Right kidney (tissue), 1 donor: ENCODE data around the gene CLDN14.
A peak's percentile ranks its signal among the peaks of the same experiment; 100 is the strongest.

Experiments used
- DNase-seq: peaks from one replicate; pipeline ENCODE4 v3.0.0-alpha.2; 2016

The CLDN14 gene

DNA sequence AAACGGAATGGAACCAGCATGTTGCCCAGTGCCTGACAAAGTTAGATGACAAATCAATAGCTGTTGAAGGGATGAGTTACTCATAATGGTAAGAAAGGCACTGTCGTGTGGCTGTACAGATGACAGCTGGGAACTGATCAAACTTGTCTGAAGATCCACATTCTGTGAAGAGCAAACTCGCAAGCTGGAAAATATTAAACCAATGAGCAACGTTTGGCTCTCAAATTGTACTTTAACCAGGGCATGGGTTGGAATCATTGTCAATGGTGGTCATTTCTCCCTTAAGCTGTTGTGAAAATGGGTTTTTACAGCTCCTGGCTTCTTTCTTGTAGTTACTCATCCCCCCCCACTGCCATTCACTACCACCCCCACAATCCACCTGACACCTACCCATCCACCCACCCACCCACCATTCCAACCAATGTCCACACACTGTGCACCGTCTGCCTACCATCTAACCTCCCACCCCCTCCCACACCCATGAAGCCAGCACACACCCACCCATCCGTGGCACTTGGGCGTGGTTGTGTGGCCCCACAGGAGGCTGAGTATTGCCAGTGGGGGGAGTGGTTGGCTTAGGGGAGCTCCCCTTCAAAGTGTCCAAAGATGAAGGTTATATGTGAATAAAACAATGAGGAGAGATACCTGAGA lies 46.7 kb downstream of the CLDN14 start:
- no peak for DNase-seq

DNA sequence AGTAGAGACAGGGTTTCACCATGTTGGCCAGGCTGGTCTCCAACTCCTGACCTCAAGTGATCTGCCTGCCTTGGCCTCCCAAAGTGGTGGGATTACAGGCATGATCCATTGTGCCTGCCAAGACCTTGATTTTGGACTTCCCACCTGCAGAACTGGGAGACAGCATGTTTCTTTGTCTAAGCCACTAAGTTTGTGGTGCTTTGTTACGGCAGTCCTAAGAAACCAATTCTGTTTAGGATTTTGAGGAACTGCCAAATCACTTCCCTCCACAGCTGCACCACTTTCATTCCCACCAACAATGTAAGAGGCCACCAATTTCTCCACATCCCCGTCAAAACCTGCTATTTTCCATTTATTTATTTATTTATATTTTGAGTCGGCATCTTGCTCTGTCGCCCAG lies 48.7 kb downstream of the CLDN14 start:
- no peak for DNase-seq

DNA sequence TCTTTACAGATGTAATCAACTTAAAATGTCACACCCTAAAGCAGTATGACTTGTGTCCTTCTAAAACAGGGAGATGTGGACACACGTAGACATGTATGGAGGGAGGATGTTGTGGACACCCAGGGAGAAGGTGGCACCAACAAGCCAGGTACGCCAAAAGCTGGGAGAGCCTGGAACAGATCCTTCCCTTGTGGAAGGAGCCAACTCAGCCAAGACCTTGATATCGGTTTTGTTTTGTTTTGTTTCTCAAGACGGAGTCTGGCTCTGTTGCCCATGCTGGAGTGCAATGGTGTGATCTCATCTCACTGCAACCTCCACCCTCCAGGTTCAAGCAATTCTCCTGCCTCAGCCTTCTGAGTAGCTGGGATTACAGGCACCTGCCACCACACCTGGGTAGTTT lies 49.1 kb downstream of the CLDN14 start:
- DNase-seq = no peak

DNA sequence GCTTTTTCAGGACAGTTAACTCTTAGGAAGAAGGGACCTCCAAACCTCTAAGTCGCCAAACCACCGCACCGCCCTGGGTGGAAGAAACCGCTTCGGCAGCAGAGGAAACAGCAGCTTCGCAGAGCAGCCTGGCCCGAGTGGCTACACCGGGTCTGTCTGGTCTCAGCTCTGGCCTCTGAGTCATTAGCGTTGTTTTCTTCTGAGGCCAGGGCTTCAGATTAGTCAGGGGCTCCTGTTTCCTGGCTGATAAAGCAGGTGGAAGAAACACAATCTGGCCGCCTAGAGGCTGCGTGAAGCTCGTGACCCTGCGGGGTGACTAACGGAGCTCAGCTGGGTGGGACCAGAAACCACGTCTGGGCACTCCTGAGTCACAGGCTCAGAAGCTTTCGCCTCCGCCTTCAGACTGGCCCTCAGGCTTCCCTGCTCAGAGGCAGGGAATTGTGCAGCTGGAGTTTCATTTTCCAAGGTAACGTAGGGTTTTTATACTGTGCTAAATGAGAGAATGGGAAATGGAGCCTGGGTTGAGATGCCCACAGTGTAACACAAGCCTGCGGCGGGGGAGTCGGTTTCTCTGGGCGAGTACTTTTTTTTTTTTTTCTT lies 49.9 kb downstream of the CLDN14 start:
- DNase-seq = peak; percentile 68

DNA sequence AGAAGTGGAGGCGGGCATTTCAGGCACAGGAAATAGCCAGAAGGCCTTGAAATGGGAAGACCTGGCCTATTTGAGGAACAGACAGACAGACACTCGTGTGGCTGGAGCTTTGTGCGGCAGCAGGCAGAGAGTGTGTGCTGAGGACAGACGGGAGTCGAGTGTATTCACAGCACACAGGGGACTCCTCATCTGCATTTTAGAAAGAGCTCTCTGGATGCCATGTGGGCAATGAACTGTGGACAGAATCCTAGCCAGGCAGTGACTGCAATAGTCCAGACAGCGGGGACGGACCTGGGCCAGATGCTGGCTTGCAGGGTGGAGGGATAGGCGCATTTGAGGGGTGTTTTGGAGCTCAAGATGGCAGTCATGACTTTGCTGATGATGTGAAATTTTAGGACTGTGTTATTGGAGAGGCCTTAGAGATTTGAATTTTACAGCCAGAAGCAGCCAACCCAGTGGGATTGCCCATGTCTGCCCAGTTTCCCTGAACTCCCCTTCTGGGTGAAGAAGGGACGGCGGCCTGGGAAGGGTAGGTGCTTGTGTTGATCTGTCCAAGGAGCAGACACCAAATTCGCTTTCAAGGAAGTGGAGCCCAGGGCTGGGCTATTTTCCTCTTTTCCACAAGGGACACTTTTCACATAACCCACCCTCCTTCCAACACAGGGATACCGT lies 51.0 kb downstream of the CLDN14 start:
- no peak for DNase-seq

DNA sequence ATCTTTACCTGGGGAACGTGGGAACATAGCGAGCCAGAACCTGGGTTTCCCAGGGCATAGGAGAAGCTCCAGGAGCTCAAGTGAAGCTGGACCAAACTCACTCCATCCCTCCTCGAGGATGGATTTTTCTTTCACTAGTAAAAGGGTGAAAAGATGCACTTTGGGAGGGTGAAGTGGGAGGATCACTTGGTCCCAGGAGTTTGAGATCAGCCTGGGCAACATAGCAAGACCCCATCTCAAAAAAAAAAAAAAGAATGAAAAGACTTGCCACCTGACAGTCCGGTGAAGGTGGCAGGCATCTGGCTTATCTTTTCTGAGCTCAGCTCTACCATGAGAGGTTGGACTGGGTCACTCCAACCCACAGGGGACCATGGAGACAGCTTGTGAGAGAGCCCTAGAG lies 52.4 kb downstream of the CLDN14 start:
- no peak for DNase-seq

DNA sequence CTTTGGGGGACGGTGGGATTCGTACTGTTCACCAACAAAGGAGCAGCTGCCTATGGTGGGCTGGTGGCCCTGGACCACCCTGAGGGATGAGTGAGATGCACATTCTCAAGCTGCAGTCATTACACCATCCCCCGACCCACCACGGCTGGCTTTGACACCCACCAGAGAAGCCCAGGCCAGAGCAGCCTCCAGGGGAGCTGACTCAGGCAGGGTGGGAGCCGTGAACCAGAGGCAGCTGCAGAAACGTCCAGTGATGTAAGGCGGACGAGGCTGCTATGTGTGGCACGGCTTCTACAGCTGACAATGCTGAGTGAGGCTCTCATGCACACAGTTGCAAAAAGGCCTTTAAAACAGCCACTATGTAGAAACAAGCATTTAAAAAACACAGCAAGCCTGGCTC lies 54.6 kb downstream of the CLDN14 start:
- no peak for DNase-seq

DNA sequence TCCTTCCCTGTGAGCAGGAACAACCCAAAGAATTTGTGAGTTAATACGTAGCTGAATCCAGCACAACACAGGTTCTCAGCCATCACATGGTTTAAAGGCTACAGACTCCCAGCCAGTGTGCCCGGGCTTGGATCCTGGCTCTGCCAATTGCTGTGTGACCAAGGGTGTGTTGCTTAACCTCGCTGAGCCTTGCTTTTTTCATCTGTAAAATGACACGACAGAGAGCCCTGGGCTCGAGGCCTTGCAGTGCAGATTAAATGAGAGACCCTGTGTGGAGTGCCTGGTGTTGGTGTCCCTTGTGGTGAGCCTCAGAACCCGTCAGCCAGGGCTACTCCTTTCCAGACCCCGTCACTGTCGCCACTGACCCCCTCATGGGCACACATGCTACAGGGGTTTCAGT lies 55.3 kb downstream of the CLDN14 start:
- no peak for DNase-seq

DNA sequence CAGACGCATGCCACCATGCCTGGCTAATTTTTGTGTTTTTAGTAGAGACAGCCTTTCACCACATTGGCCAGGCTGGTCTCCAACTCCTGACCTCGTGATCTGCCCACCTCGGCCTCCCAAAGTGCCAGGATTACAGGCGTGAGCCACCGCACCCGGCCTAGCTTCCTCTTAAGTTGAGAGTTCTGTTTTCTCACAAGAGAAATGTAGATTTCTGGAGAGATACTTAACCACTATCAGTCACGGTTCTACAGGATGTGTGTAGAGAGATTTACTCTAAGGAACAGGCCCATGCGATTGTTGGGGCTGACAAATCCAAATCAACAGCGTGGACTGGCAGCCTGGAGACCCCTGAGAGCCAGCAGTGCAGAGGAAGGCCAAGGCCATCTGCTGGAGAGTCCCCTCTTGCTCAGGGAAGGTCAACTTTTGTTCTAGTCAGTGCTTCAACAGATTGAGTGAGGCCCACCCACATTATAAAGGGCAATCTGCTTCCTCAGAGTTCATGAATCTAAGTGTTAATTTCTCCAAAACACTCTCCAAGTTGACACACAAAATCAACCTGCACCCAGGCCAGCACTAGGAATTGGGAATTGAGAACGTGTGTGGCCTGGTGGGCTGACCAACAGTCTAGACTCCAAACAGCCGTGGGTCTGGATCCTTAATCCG lies 56.0 kb downstream of the CLDN14 start:
- no peak for DNase-seq

DNA sequence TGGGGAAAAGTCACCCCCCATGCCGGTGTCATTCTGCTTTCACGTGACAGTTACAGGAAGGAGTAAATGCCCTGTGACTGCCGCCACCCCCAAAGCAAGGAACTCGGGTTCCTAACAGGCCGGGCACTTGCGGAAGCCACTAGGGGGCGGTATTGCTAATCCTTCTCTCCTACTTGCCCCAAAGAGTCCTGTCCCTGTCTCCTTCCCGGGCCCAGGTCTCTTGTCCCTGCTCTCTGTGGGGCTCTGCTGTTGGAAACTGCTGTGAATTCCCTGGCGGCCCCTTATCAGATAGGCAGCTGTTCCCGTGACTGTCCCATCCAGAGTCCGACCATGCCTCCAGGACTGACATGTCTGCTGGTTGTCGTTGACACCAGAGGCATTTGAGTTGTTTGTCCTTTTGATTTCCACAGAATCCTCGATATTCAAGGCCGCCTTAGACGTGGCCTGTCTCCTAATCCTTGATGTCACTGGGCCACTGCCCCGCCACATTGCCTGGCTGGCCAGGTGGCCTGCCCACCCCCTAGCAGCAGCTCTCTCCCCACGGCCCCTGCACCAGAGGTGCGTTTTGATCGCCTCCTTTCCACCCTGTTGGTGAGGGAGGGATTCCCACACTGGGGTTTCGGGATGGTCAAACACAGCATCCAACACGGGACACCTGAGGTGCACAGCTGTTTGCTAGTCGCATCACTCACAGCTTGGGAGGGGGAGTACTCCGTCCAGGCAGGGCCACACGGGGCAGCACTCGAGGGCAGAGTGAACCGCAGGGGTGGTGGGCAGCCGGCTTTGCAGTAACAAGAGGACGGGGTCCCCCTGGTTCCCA lies 57.4 kb downstream of the CLDN14 start:
- peak; percentile 28 for DNase-seq

DNA sequence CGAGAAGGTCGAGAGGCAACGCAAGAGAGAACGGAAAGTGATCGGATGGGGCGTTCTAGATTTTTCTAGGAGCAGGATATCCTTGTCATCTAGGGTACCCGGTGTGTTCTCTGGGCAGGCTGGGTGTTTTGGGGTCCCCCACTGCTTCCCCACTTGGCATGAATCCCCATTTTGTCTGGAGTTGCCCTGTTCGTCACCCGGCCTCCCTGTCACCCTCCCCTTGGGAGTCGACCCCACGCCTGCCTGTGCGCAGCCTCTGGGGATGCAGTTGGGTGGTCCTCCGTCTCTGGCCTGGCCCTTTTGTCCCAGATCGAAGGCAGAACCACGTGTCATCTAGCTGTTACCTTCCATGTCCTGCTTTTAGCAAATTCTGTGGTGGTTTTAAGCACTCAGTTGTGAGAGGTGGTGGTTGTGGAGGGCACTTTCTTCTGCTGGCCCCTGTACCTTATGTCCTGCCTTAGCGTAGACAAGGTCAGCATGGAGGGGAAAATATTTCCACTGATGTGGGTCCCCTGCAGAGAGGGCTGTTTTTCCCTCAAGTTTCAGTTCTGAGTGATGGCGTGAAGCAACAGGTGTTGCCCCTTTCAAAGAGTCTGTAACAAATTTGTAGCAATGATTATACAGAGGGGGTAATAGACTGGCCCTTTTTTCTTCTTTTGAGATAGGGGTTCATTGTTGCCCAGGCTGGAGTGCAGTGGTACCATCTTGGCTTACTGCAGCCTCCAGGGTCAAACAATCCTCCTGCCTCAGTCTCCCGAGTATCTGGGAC lies 59.2 kb downstream of the CLDN14 start:
- DNase-seq = no peak

DNA sequence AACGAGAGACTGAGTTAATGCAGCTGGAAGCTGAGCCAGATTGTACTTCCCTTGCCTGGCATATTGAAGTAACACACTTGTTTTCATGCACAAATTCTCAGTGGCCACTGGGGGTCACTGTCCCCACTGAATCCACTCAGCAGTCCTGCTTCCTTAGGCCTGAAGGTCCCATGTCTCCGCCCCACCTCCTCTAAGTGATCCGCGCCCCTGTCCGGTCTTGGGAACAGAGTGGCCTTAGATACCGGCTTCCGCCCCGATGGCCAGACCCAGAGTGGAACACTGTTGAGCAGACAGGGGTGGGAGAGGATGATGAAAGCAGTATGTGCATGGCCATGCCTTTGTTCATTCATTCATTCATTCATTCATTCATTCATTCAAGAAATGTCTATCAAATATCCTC lies 59.9 kb downstream of the CLDN14 start:
- peak; percentile 56 for DNase-seq

DNA sequence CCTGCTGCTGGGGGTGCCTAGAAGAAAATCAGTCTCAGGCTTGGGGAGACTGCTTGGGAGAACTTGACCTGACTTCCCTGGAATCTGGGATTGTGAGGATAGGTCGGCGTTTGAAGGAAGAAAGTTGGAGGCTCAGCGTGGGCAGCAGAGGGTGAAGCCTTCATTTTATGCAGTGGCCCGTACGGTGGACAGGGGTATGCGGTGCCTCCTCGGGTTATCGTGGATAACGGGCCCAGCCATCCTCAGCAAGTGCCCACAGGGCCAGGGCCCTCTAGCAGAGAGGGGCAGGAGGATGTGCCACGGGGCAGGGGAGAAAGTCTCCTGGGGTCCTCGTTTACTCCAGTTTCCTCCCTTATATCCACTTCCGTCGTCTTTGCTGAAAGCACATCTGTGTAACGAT lies 60.7 kb downstream of the CLDN14 start:
- no peak for DNase-seq

DNA sequence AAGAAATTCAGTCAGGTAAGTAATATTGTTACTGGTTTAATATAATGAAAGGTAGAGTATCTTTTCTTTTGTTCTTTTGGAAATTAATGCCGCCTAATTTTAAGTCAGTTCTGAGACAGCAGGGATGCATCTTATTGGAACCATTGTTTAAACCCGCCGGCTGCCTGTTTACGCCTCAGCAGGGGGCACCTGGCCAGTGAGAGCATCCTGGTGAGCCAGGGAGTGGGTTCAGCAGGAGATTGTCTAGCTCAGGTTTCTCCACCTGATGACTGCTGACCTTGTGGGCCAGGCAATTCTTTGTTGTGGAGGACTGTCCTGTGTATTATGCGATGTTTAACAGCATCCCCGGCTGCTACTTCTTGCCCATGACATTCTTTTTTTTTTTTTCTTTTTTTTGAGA lies 64.5 kb downstream of the CLDN14 start:
- no peak for DNase-seq

DNA sequence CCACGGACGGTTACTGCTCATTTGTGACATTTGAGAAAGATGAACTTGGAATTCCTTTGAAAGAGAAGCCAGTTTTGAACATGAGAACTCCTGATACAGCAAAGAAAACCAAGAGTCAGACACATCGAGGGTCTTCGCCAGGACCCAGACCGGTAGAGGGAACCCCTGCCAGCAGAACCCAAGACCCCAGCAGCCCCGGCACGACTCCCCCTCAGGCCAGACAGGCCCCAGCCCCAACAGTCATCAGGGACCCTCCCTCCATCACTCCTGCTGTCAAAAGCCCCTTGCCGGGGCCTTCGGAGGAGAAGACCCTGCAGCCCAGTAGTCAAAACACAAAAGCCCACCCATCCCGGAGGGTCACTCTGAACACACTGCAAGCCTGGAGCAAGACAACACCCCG lies 67.0 kb downstream of the CLDN14 start:
- DNase-seq = no peak

DNA sequence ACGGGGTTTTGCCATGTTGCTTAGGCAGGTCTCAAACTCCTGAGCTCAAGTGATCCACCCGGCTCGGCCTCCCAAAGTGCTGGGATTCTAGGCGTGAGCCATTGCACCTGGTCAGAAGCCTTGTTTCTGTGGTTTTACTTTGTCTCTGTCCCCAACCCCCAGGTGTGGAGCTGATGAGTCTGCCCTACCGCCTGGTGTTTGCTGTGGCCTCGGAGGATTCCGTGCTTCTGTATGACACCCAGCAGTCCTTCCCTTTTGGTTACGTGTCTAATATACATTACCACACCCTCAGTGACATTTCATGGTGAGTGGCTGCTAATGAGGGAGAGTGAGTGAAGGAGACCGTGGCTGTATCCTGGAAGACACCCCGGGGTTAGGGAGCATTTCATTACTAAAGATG lies 68.6 kb downstream of the CLDN14 start:
- no peak for DNase-seq
